Kidney (tissue), 14 donors: Measurements from ENCODE around the gene WAPL. TPM values are rescaled to one million over a fixed set of nuclear protein-coding genes. Genes with fewer than 3 reads are reported as not detected.

Experiments
- DNase-seq, 5 donors: peaks; one replicate each; pipeline ENCODE4 v3.0.0-alpha.2; 2013 to 2020
- FAIRE-seq: peaks from 2 replicates; lab custom pipeline; 2012; peaks lifted over from hg19 to GRCh38; lab: Jason Lieb, UNC
- H3K27ac ChIP-seq, 2 donors: one replicate each; pipeline ENCODE4 v1.7.0; 2013; ENCODE audit warnings: low read depth in 2 of 2, low read length in 2 of 2, inconsistent platforms in 1 of 2
- H3K27me3 ChIP-seq: one replicate; pipeline ENCODE4 v1.7.1; 2013; ENCODE audit warnings: low read length, inconsistent platforms; ENCODE audit not compliant: control insufficient read depth, insufficient read depth
- H3K36me3 ChIP-seq, 3 donors: one replicate each; pipeline versions ENCODE4 v1.7.0 to v1.7.1; 2013; ENCODE audit warnings: low read length in 3 of 3, control low read depth in 1 of 3, inconsistent platforms in 1 of 3; ENCODE audit not compliant: insufficient read depth in 3 of 3, control insufficient read depth in 2 of 3
- H3K4me1 ChIP-seq, 3 donors: one replicate each; pipeline versions ENCODE4 v1.7.0 to v1.7.1; 2013; ENCODE audit warnings: low read length in 3 of 3, inconsistent platforms in 1 of 3, low read depth in 1 of 3; ENCODE audit not compliant: control insufficient read depth in 2 of 3, insufficient read depth in 2 of 3
- H3K4me3 ChIP-seq, 3 donors: one replicate each; pipeline versions ENCODE4 v1.7.0 to v1.8.1; 2013; ENCODE audit warnings: low read length in 3 of 3, control low read depth in 1 of 3, inconsistent platforms in 1 of 3
- H3K9ac ChIP-seq, 3 donors: one replicate each; pipeline versions ENCODE4 v1.7.0 to v1.7.1; 2013; ENCODE audit warnings: low read length in 3 of 3, control low read depth in 1 of 3, inconsistent platforms in 1 of 3
- H3K9me3 ChIP-seq, 3 donors: one replicate each; pipeline versions ENCODE4 v1.7.0 to v1.7.1; 2013; ENCODE audit warnings: low read length in 3 of 3, control low read depth in 1 of 3, inconsistent platforms in 1 of 3; ENCODE audit not compliant: control insufficient read depth in 2 of 3, insufficient read depth in 1 of 3
- CTCF ChIP-seq: IDR thresholded peaks from 3 replicates; pipeline ENCODE4 v1.5.1; 2012; ENCODE audit warnings: mild to moderate bottlenecking, moderate library complexity, borderline replicate concordance; ENCODE audit not compliant: insufficient read depth; ENCODE audit errors: extremely low read depth
- intact Hi-C: fragments of 100-400 bp; cut with DNase I; formaldehyde crosslinking; loops from one replicate; pipeline ENCODE4 v1.11.1; 2022
- polyA plus RNA-seq: library from polyadenylated mRNA; stranded (reverse); fragments of 350-450 nt; fragmentation: Illumina TruSeq; extraction: RNeasy Lipid Tissue Mini Kit (QIAGEN cat#74804); gene quantifications from one replicate; pipeline ENCODE4 v1.2.3, GENCODE V29; 2014; ENCODE audit warnings: low read depth, low replicate concordance; ENCODE audit not compliant: insufficient read depth
- total RNA-seq: library from RNA; stranded (reverse); fragmentation: NEBNext Ultra II Directional; extraction: Animal tissue kit (Norgen Biotek cat#: 25700); gene quantifications from one replicate; pipeline ENCODE4 v1.2.1, GENCODE V29; 2021
- donor health status: control.
- donor health status: control.
- donor health status: control.
- donor health status: control.
- donor health status: control.
- donor health status: DM: yes; HTN: yes; CAD: no.
- donor health status: Normal renal cell carcinoma (clear cell type).

The WAPL gene
- total and polyA plus RNA-seq, 2 donors from 2014 or later, result 17.6 to 34.7 TPM

GRCh38 chr10:86446440-86446839, 75.2 kb downstream of the WAPL start:
- TF ChIP-seq CTCF, result no peak
- H3K4me1 ChIP-seq, result no peaks in the 10 kb centered on the region
- intact Hi-C loops, result no loop called here
- H3K36me3 ChIP-seq, result peaks cover 2 to 23% (median 3%) of the 10 kb centered on the region in 3 donors
- H3K9ac ChIP-seq, result no peak overlapping the region
- DNase-seq (no peak), FAIRE-seq (no peak)
- H3K27me3 ChIP-seq, result no peaks in the 10 kb centered on the region
- H3K4me3 ChIP-seq, result no peak overlapping the region
- no peaks in the 10 kb centered on the region for H3K9me3 ChIP-seq
- no peak overlapping the region for H3K27ac ChIP-seq

DNA sequence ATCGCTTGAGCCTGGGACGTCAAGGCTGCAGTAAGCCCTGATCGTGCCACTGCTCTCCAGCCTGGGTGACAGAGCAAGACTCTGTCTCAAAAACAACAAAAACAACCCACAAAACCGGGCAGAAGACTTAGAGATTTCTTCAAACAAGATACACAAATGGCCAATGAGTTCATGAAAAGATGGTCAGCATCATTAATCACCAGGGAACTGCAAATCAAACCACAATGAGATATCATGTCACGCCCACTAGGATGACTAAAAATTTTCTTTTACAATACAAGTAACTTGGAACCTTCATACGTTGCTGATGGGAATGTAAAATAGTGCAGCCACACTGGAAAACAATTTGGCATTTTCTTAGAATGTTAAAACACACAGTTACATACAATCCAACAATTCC, 77.7 kb downstream of the WAPL start:
- Histone ChIP-seq H3K9me3 (no peaks in the 10 kb centered on the region), H3K27me3 (no peaks in the 10 kb centered on the region), H3K4me3 (no peak overlapping the region), H3K27ac (no peak overlapping the region), H3K4me1 (peaks cover 0 to 3% (median 0%) of the 10 kb centered on the region in 3 donors), H3K36me3 (peaks cover 3 to 32% (median 4%) of the 10 kb centered on the region in 3 donors), H3K9ac (no peak overlapping the region)
- TF ChIP-seq CTCF, result no peak
- FAIRE-seq (no peak), DNase-seq (no peak)
- intact Hi-C loops, result no loop called here

GRCh38 chr10:86443069-86443468, 78.5 kb downstream of the WAPL start:
- H3K4me3 ChIP-seq, result no peak overlapping the region
- no peak overlapping the region for H3K9ac ChIP-seq
- H3K27ac ChIP-seq, result no peak overlapping the region
- DNase-seq (no peak), FAIRE-seq (no peak)
- intact Hi-C loops, result no loop called here
- no peaks in the 10 kb centered on the region for H3K27me3 ChIP-seq
- H3K9me3 ChIP-seq, result no peaks in the 10 kb centered on the region
- no peak for TF ChIP-seq CTCF
- peaks cover 0 to 3% (median 0%) of the 10 kb centered on the region in 3 donors for H3K4me1 ChIP-seq
- peaks cover 2 to 30% (median 3%) of the 10 kb centered on the region in 3 donors for H3K36me3 ChIP-seq
